ENCODE data around the gene FIP1L1. TPM values are rescaled to one million over a fixed set of nuclear protein-coding genes. Genes with fewer than 3 reads are reported as not detected.
A peak's percentile ranks its signal among the peaks of the same experiment; 100 is the strongest.
"Not testable (repeated sequence)": the region's sequence is repeated elsewhere in the genome, so short reads cannot be mapped to it uniquely, and the experiment has no call there.

The FIP1L1 gene, protein sequence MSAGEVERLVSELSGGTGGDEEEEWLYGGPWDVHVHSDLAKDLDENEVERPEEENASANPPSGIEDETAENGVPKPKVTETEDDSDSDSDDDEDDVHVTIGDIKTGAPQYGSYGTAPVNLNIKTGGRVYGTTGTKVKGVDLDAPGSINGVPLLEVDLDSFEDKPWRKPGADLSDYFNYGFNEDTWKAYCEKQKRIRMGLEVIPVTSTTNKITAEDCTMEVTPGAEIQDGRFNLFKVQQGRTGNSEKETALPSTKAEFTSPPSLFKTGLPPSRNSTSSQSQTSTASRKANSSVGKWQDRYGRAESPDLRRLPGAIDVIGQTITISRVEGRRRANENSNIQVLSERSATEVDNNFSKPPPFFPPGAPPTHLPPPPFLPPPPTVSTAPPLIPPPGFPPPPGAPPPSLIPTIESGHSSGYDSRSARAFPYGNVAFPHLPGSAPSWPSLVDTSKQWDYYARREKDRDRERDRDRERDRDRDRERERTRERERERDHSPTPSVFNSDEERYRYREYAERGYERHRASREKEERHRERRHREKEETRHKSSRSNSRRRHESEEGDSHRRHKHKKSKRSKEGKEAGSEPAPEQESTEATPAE
- 52.8 and 69.9 TPM in 2 replicates for total RNA-seq

DNA sequence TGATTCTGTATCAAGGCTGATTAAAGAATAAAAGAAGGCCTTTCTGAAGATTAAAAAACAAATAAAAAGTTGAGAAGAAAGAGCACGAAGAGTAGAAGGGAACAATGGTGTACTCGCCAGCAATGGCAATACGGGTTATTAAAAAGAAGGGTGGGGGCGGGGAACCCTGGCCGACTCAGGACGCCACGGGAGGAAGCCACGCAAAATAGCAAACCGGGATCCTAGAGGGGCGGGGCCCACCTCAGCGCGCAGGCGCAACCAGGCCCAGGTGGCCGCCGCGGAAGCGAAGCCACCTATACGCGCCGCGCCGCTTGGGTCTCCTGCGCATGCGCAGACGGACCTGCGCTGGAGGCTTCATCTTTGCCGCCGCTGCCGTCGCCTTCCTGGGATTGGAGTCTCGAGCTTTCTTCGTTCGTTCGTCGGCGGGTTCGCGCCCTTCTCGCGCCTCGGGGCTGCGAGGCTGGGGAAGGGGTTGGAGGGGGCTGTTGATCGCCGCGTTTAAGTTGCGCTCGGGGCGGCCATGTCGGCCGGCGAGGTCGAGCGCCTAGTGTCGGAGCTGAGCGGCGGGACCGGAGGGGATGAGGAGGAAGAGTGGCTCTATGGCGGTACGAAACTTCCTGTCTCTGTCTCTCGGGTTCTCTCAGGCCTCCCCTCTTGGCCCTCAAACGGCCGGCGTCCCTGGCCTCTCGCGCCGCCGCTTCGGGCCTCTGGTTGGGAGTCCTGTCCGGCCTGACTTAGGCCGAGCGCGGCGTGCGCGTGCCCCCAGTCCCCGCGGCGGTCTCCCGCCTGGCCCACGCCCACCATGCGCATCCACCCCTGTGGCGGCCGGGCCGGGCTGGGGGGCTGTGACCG lies at the start of gene FIP1L1:
Gene FIP1L1 (plus strand): TSS at position 323 of the 852 bp plus-strand sequence. CDS start 198 bp downstream, at position 521.
- TF ChIP-seq CTCF (conservative IDR thresholded peaks at IDR 0.05; ENCODE audit: low read depth, low read length): no peak
- DNase-seq (ENCODE audit: low read depth): no peak
- peak within 1 kb of the TSS; percentile 93 for H3K4me3 ChIP-seq (ENCODE audit: low read depth, low read length)

DNA sequence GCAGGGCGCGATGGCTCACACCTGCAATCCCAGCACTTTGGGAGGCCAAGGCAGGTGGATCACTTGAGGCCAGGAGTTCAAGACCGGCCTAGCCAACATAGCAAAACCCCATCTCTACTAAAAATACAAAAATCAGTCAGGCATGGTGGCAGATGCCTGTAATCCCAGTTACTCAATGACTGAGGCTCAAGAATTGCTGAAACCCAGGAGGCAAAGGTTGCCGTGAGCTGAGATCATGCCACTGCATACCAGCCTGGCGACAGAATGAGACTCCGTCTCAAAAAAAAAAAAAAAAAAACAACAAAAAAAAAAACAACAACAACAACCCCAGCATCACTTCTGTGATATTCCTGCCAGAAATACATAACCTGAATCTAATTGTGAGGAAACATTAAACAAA lies 42.5 kb upstream of the FIP1L1 start:
- not testable (repeated sequence) for DNase-seq (ENCODE audit: low read depth); H3K4me3 ChIP-seq (ENCODE audit: low read depth, low read length)

GRCh38 chr4:53340145-53340544 lies 37.3 kb upstream of the FIP1L1 start:
- not testable (repeated sequence) for DNase-seq (ENCODE audit: low read depth); H3K4me3 ChIP-seq (ENCODE audit: low read depth, low read length)

- not testable (repeated sequence) for DNase-seq (ENCODE audit: low read depth); H3K4me3 ChIP-seq (ENCODE audit: low read depth, low read length)
Observed at GRCh38 chr4:53346392-53346791, 31.0 kb upstream of the FIP1L1 start.

DNA sequence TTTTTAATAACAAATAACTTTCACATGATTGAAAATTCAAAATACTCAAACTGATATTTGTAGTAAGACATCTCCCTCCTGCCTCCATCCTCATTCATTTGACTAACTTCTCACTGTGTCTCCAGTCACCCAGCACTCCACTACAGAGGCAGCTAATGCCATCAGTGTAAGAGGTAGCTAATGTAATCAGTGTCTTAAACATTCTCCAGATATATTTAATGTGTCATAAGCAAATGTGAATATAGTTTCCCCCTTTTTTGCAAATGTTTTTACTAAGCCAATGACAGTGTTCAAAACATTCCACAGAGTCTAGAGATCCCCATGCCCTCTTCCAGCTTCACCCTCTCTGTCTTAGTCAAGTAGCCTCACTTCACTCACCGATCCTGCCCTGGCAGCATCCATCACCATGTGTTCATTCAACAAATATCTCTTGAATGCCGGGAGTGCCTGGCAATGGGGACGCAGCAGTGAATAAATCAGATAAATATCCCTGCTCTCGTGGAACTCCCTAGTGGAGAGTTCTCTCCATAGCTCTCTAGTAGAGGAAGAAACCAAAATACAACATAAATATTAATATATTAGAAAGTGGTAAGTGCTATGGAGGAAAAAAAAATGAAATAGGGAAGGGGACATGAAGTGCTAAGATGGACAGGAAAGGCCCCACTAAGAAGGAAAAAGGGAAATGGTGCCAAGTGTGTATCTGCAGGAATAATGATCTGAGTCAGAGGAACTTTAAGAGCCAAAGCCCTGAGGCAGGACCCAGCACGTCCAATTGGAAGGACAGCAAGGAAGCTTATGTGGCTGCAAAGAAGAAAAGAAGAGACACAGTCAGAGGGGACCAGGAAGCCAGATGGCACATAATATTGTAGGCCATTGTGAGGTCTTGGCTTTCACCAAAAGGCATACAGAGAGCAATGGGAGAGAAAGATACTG lies 30.3 kb upstream of the FIP1L1 start:
- no peak overlapping the region for H3K4me3 ChIP-seq (ENCODE audit: low read depth, low read length)
- no peak for DNase-seq (ENCODE audit: low read depth)
- TF ChIP-seq CTCF (conservative IDR thresholded peaks at IDR 0.05; ENCODE audit: low read depth, low read length): no peak

- no peak for DNase-seq (ENCODE audit: low read depth)
- no peak overlapping the region for H3K4me3 ChIP-seq (ENCODE audit: low read depth, low read length)
- no peak for TF ChIP-seq CTCF (conservative IDR thresholded peaks at IDR 0.05; ENCODE audit: low read depth, low read length)
Observed at GRCh38 chr4:53348046-53348445, 29.4 kb upstream of the FIP1L1 start.

DNA sequence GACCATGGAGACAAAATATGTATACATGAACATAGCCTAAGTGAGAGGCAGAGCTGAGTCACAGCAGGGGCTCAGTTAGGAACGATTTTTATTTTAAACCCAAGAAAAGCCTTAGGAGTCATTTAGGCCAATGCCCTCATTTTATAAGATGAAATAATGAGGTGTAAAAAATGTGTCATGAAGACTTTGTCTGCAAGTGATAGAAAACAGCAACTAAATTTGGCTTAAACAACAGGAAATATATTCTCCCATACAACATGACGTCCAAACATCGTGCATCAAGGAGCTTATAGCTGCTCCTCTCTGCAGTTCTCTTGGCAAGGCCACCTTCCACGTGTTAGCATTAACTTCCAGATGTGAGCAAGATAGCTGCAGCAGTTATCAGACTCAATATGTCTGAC lies 28.4 kb upstream of the FIP1L1 start:
- no peak for TF ChIP-seq CTCF (conservative IDR thresholded peaks at IDR 0.05; ENCODE audit: low read depth, low read length)
- H3K4me3 ChIP-seq (ENCODE audit: low read depth, low read length): no peak overlapping the region
- no peak for DNase-seq (ENCODE audit: low read depth)

All from epithelial cell of proximal tubule (primary cell).